NCI-H1930 (cell line): ENCODE measurements around the gene SRRM1.
"Not testable (repeated sequence)": the region's sequence is repeated elsewhere in the genome, so short reads cannot be mapped to it uniquely, and the experiment has no call there.

ENCODE experiments used
- DNase-seq, 2 experiments: peaks; one replicate each; lab custom pipeline; 2025; lab: John Stamatoyannopoulos, UW

Gene SRRM1

DNA sequence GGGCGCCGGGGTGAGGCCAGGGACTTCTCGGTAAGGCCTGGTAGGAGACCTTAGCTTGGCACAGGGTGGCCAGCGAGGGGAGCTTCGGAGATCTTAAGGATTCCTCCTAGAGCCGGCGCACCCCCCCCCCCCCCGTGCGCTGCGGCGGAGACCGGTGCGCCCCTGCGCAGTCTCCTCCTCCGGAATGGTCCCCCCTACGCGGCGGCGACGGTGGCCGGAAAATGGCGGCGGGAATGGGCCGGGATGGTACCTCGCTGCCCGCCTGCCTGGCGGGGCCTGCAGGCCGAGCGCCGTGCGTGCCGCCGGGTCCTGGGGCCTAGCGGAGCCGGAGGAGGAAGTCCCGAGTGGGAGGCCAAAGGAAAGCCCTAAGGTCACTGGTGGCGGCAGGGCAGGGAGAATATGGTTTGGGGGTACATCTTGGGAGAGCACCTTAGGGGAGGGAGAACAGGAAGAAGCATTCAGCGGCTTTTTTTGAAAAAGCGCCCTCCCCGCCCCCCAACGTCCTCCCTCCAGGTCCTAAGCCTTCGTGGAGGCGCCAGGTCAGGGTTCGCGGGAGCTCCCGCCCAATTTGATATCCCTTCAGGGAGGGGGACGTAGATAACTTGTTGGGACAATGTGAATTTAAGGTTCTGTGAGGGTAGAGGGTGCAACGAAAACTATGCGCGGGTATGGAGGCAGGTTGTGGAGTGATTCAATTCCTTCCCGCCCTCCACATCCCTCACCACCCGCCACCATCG lies 429 bp downstream of the SRRM1 start:
- DNase-seq: peak in 1 of 2 experiments; percentile 60

DNA sequence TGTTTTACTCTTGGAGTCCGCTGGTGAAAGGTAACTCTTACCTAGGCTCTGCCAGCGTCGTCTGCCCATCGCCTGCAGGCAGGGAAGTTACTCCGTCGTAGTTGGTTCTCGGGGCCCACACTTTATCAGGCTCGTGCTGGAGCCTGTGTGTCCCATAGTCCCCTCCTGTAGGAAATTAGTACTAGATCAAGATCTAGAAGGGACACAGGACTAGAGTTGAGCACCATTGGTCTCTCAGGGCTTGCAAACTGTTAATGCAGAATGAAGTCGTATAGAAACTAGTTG lies 940 bp downstream of the SRRM1 start:
- DNase-seq: no peak

DNA sequence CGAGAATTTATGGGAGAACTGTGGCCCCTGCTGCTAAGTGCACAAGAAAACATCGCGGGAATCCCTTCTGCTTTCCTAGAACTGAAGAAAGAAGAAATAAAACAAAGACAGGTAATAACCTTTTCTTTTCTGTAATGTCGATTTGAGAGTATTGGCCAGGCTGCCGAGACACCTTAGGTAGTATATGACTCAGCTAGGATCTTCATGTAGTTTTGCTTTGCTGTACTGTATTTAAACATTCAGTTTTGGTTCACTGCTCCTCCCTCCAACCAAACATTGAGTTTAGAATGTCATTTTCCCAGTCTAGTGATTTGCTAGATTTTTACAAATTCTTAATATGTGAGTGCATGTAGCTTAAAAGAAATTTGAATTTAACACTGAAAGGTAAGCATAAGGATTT lies 5.8 kb downstream of the SRRM1 start:
- DNase-seq: no peak

DNA sequence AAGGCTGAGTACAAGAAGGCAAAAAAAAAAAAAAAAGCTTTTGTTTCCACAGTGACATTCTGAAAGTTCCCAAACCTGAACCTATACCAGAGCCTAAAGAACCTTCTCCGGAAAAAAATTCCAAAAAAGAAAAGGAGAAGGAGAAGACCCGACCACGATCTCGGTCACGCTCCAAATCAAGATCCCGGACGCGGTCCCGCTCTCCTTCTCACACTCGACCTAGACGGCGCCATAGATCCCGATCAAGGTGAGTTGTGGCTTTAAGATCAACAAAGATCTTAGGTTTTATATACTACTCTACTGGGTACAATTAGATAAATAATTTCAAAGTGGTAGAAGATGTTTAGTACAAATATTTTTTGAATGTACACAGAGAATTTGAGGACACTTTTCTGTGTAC lies 9.3 kb downstream of the SRRM1 start:
- DNase-seq: no peak

DNA sequence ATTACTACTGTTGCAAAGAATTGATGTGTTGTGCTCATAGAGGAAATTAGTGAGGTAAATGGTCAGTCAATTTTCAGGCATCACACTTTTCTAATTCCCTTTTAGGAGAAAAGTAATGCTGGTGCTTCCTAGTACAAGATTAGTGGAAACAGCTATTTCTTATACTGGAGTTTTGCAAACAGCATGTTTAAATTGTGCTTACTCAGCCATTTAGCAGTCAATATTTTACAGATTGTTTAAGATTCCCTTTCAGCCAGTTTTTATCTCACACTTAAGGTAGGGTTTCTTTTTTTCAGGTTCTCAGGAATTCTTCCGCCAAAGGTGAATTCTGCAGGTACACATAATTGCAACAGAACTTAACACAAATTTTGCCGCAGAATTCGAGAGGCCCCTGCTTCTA lies 10.9 kb downstream of the SRRM1 start:
- no peak for DNase-seq

DNA sequence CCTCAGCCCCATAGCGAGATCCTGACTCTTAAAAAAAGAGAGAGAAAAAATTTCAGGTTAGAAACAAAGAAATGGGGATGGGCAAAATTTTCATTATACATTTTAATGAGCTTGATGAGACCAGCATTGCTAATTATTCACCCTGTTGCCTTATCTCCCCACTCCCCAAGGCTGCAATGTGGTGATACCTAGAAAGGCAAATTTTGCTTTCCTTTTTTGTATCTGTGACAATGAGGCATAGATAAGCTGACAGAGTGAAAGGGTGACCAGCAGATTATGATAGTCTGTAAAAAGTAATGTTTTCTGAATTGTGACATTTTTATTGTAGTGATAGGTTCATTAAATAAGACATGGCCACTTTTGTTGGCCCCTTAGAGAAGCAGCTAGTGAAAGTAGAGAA lies 12.9 kb downstream of the SRRM1 start:
- DNase-seq: no peak

DNA sequence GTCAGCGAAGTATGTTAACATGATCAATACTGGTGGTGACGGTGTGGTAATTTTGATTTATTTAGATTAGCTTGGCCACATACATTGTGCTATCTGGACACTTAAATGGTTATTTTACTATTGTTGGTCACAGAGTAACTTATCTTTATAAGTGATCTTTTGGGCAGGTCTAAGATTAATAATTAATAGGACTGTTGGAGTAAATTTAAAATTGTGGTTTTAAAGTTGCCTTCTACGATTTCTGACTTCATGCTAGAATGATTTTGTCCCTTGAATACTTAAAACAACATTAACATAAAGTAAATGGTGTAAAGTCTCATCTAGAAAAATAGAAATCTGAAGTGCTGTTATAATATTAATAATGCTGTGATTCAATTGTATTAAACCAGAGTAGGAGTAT lies 14.7 kb downstream of the SRRM1 start:
- no peak for DNase-seq

DNA sequence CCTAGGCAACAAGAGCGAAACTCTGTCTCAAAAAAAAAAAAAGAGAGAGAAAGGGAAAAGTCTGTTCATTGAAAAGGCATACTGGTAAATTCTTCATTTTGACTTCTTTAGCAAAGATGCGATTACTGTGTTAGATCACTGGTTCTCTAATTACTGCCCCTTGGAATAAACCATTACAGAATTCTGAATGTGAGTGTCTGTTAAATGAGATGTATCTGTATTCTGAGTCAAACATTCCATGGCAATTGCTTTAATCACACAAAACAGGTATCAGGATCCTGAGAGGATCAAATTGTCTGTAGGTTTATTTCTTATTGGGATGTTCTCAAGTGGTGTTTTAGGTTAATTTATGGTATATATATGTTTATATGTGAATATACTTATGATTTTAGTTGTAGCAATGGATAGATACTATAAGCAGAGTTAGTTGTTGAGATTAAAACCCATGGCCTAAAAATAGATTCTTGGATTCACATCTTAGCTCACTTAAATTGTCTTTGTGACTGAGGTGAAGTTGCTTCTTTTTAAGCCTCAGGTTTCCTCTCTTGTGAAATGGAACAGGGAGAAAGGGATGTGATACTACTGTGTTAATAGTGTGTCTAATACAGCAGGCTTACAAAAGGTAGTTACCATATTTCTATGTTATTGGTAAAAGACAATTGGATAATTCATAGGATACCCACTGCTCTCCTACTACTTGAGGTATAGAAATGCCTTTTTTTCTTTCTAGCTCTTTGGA lies 16.2 kb downstream of the SRRM1 start:
- no peak for DNase-seq

DNA sequence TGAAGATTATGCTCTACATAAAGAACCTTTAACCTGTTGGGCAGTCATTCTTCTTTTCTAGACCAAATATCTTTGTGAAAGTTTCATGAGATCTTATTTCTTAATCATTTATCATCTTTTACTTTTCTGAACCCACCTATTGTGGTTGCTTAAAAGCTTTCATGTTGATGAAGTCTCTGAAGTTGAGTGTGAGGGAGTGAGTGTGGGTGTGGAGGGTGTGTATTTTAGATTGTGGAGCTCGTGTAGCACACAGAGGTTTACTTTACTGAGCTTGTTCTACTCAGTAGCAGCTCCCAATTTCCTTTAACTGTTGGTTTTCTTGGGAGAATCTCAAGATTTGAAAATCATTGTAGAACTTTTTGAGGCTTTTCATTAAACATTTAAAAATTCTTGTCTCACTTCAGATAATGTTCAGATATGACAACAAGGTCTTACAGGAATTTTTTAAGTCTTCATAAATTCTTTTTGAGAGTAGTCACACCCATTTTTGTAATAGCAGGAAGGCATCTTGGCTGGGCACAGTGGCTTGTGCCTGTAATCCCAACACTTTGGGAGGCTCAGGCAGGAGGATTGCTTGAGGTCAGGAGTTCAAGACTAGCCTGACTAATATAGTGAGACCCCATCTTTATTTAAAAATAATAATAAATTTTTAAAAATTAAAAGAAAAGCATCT lies 17.0 kb downstream of the SRRM1 start:
- no peak for DNase-seq

DNA sequence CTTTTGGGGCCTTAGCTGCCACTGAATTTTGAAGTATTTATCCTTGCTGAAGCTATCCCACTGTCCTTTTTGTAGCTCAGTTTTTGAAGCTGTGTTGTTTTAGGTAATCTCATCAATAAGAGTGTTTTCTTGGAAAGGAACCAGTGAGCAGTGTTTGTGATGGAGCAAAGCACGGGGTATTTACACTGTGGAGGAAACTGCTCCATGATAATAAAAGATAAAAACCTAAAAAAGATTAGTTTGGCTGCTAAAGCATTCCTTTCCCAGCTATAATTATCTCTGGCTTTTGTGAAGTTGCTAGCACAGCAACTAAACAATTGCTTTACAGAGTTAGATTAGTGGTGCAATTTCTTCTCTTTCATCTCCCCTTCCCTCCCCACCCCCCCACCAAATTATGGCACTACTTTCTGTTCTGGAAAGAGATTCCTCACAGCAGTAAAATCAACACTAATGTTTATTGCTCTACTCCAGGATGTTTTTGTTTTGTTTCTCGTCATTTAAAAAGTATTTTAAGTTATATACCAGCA lies 21.5 kb downstream of the SRRM1 start:
- no peak for DNase-seq

DNA sequence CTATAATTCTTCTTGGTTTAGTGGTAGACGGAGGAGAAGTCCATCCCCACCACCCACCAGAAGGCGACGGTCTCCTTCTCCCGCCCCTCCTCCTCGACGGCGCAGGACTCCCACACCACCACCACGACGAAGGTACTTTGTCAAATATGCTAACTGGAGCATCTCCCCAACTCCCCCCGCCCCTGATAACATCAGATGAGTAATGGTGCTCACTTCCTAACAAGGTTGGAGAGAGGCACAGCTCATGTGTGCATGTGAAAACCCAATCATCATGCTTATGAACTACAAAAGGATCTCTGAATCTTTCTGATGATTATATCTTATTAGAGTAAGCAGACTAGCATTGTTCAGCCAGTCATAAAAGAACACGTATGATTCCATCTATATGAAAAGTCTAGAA lies 23.7 kb downstream of the SRRM1 start:
- DNase-seq: no peak

DNA sequence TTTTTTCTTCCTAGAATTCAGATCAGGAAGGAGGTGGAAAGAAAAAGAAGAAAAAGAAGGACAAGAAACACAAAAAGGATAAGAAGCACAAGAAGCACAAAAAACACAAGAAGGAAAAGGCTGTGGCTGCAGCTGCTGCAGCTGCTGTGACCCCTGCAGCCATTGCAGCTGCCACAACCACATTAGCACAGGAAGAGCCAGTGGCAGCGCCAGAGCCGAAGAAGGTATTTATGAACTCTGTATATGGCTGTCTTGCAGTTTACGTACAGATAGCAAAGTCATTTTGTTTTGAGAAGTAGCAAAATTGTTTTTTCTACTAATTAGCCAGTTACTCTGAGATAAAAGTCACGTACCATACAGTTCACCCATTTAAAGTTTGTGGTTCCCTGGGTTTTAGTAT lies 28.3 kb downstream of the SRRM1 start:
- not testable (repeated sequence) for DNase-seq

DNA sequence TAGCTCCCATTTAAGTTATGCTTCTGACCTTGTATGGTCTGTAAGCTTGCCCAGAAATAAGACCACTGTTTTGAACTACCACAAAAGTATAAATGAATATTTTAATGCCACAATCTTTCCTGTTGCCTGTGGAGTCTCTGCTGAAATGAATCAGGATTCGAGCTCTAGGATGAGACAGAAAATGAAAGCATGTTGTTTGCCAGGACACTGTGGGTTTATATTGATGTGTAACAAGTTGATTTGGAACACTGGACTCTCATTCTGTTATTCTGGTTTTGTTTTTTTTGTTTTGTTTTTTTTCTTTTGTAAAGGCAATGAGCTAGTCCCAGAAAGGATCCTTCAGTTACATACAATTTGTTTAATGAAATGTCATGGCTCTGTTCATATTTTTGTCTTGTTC lies 29.6 kb downstream of the SRRM1 start:
- DNase-seq: not testable (repeated sequence)

DNA sequence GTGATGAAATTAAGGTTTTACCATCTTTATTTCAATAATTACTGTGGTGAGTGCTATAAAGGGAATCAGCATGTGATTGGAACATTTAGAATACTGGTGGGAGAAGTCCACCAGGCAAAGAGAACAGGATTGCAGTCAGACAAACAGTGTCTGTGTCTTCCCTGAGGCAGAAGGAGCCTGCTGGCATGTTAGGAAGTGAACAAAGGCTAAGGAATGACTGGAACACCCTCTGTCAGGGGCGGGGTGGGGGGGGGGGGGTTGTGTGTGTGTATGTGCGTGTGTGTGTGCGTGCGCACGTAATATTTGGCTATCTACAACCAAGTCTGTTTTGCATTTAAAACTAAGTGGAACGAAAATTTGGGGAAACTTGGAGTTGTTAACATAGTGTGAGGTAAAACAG lies 30.2 kb downstream of the SRRM1 start:
- DNase-seq: no peak

DNA sequence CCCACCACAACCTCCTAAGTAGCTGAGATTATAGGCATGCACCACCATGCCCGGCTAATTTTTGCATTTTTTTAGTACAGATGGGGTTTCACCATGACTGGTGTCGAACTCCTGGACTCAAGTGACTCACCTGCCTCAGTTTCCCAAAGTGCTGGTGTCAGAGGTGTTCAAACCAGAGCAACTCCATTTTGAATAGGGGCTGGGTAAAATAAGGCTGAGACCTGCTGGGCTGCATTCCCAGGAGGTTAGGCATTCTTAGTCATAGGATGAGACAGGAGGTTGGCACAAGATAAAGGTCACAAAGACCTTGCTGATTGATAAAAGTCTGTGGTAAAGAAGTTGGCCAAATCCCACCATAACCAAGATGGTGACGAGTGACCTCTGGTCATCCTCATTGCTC lies 35.3 kb downstream of the SRRM1 start:
- DNase-seq: not testable (repeated sequence)

DNA sequence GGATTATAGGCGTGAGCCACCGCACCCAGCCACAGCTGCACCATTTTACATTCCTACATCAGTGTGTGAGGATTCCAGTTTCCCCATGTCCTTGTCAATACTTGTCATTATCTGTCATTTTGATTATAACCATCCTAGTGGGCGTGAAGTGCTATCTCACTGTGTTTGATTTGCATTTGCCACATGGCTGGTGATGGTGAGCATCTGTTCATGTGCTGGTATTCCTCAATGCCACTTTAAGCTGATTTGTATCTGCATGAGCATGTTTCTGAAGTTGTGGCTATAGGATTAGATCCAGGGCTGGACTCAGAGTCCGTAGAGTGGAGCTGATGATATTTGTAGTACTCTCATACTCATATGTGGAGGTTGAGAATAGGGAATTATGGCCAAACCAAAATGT lies 36.6 kb downstream of the SRRM1 start:
- DNase-seq: no peak

DNA sequence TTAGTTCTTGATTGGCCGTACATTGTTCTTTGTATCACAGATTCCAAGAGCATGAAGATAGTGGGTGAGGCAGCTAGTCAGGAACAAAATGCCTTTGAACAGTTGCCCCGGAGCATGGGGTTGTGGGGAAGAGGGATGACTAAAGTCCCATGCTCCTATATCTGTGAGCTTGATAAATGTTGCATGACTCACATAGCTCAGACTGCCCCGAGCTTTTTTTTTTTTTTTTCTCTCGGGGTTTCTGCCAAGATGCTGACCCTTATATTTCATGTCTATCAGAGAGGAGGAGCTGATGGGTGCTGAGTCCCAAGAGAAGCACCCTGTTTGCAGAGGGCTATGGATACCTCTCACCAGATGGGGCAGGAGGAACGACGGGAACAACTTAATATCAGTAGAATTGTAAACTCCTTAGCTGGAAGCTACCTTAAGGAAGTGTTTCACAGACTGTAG lies 40.6 kb downstream of the SRRM1 start:
- no peak for DNase-seq

DNA sequence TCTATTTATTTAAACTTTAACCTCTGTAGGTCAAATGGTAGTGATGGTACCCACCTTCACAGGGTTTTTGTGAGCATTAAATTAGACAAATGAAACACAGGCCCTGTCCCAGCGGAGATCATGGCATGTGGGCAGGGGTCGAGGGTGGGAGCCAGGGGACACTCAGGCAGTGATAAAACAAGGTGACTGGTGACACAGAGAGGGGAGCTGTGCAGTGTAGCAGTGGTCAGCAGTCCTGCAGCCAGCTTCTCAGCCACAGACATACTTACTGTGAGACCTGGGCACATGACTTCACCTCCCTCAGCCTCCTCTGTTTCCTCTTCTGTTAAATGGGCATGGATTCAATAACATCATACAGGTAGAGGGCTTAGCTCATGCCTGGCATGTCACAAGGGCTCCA lies 44.9 kb downstream of the SRRM1 start:
- DNase-seq: no peak

DNA sequence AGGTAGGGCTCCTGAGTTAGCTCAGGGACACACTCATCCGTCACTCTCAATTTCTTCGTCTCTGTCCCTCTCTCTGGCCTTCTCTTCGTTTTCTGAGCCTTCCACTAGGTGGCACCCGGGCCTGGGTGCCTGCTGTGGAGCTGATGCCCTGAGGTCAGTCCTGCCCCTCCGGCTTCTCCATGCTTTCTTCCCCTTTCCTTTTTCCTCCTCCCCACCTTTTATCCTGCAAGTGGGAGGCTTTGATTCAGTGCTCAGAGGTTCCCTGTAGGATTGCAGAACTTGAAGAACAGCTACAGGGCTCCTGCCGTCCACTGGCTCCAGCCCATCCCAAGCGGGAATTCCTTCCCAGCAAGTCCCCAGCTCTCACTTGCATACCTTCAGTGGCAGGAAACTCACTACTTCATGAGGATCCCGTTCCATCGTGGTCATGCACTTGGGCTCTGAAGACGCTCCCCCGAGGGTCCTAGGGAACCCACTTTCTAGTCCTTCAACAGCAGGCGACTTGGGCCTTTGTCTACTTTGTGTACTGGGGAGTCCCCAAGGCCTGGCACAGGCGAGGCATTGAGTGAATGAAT lies 45.6 kb downstream of the SRRM1 start:
- DNase-seq: peak; percentile 12 to 48

DNA sequence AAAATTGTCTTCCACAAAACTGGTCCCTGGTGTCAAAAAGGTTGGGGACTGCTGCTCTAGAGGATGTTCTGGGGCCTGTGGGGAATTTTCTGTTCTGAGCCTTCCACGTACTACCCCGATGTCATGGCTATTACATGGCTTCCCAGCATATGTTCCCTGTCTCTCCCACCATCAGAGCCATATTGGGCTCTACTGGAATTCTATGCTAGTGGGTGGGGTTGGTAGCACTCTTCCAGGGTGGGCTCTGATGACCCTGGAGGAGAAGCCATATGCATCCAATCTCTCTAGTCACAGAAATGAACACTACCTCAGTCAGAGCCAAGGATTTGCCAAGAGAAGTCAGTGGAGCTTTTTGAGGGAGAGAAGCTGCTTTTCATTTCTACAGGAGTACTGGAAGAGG lies 47.9 kb downstream of the SRRM1 start:
- no peak for DNase-seq

DNA sequence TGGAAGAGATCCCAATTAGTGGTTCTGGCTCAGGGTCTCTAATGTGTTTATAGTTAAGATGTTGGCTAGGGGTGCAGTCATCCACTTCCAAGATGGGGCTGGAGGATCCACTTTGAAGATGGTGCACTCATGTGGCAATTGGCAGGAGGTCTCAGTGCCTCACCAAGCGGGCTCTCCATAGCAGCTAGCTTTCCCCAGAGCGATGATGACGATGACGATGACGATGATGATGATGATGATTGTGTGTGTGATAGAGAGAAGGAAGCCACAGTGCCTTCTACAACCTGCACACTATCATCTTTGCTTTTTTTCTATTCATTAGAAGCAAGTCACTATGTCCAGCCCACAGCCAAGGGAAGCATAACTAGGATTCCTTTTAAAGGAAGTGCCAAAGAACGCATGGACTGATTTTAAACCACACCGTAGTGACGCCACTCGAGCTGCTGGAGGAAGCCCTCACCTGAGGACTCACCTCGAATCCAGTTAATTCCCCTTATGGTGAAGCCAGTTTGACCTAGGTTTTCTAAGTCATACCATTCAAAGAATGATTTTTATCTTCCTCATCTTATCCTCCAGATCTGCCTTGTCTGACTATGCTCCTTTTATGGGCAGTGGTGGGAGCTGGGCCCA lies 49.4 kb downstream of the SRRM1 start:
- DNase-seq: no peak

DNA sequence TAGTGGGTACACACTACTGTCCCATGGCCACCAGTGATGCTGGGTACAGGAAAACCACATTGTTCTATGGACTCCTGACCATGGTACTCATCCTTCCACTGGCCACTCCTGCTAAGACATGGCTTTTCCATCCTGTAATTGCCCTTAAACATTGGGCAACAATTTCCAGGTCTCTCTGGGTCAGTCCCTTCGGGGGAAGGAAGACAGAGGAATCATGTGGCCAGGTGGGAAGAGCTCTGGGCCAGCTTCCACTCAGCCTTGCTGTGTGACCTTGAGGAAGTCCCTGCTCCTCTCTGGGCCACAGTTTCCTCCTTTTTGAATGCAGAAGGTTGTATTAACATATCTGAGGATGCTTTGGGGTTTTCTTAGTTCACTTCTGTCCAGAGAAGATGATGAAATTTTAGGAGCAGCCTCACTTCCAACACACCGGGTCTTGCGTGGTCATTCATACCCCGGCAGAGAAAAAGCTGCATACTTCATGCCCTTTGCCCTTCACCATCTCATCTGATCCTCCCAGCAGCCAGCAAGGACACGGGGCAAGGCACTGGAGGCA lies 50.8 kb downstream of the SRRM1 start:
- no peak for DNase-seq
